B cell (primary cell): ENCODE results near the gene FBXL20.

ENCODE experiments used
- CTCF ChIP-seq: fragments of 200-600 bp; IDR thresholded peaks from one replicate; pipeline ENCODE4 v1.8.0; 2022; ENCODE audit warnings: antibody characterized with exemption, mild to moderate bottlenecking
- EZH2 ChIP-seq: IDR thresholded peaks from 2 replicates; pipeline ENCODE4 v1.6.1; 2012; ENCODE audit warnings: borderline replicate concordance, low read depth, mild to moderate bottlenecking, moderate library complexity, low read length; ENCODE audit not compliant: insufficient read depth, poor library complexity, severe bottlenecking

- TF ChIP-seq CTCF (no peak), EZH2 (no peak)
Observed at GRCh38 chr17:39209317-39210092, 191.9 kb downstream of the FBXL20 start.
